ENCODE data around the gene MFNG.

DNA sequence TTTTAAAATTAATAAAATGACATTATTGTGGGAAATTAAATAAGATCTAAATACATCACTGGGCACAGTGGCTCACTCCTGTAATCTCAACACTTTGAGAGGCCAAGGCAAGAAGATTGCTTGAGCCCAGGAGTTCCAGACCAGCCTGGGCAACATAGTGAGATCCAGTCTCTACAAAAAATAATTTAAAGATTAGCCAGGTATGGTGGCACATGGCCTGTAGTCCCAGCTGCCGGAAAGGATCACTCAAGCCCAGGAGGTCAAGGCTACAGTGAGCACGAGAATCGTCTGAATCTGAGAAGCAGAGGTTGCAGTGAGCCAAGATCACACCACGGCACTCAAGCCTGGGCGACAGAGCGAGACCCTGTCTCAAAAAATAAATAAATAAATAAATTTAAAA lies 49.0 kb upstream of the MFNG start:
- TF ChIP-seq, protein P1, sequence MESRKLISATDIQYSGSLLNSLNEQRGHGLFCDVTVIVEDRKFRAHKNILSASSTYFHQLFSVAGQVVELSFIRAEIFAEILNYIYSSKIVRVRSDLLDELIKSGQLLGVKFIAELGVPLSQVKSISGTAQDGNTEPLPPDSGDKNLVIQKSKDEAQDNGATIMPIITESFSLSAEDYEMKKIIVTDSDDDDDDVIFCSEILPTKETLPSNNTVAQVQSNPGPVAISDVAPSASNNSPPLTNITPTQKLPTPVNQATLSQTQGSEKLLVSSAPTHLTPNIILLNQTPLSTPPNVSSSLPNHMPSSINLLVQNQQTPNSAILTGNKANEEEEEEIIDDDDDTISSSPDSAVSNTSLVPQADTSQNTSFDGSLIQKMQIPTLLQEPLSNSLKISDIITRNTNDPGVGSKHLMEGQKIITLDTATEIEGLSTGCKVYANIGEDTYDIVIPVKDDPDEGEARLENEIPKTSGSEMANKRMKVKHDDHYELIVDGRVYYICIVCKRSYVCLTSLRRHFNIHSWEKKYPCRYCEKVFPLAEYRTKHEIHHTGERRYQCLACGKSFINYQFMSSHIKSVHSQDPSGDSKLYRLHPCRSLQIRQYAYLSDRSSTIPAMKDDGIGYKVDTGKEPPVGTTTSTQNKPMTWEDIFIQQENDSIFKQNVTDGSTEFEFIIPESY (IDR thresholded peaks at IDR 0.05; ENCODE audit: extremely low read depth, insufficient replicate concordance, low read length): no peak
- TF ChIP-seq EZH2 (IDR thresholded peaks at IDR 0.05) (no peak), POLR2A (IDR thresholded peaks at IDR 0.05; ENCODE audit: borderline replicate concordance, extremely low read depth, insufficient read depth, insufficient read length) (no peak), SRF (IDR thresholded peaks at IDR 0.05; ENCODE audit: low read depth) (no peak), JUND (IDR thresholded peaks at IDR 0.05) (no peak)
- TF ChIP-seq, protein P2, sequence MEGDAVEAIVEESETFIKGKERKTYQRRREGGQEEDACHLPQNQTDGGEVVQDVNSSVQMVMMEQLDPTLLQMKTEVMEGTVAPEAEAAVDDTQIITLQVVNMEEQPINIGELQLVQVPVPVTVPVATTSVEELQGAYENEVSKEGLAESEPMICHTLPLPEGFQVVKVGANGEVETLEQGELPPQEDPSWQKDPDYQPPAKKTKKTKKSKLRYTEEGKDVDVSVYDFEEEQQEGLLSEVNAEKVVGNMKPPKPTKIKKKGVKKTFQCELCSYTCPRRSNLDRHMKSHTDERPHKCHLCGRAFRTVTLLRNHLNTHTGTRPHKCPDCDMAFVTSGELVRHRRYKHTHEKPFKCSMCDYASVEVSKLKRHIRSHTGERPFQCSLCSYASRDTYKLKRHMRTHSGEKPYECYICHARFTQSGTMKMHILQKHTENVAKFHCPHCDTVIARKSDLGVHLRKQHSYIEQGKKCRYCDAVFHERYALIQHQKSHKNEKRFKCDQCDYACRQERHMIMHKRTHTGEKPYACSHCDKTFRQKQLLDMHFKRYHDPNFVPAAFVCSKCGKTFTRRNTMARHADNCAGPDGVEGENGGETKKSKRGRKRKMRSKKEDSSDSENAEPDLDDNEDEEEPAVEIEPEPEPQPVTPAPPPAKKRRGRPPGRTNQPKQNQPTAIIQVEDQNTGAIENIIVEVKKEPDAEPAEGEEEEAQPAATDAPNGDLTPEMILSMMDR (IDR thresholded peaks at IDR 0.05 in 2 of 3, conservative IDR thresholded peaks at IDR 0.05 in 1 of 3; ENCODE audit: borderline replicate concordance in 1 of 3, insufficient read depth in 1 of 3, low read depth in 2 of 3, low read length in 2 of 3): no peak
- TF ChIP-seq, protein P3, sequence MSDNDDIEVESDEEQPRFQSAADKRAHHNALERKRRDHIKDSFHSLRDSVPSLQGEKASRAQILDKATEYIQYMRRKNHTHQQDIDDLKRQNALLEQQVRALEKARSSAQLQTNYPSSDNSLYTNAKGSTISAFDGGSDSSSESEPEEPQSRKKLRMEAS (IDR thresholded peaks at IDR 0.05): no peak

All from HCT116 (cell line).